ENCODE results near the gene DSG3. TPM values are rescaled to one million over a fixed set of nuclear protein-coding genes. Genes with fewer than 3 reads are reported as not detected.

The DSG3 gene
- total and polyA plus RNA-seq, 2 of the 13 experiments (the other 11 are each of a cell fraction or from before 2014, with no cell fraction given) = not detected

- DNase-seq (ENCODE audit: low spot score) = no peak
- in situ Hi-C loops (cut with HindIII; ENCODE audit: extremely low pct_ligation_motif_present, low pct_unique_long_range_greater_than_20kb) (no loop called here), intact Hi-C loops (cut with micrococcal nuclease; ENCODE audit: unreplicated experiment) (no loop called here)
- TF ChIP-seq ZNF691 (CRISPR knock-in tag; IDR thresholded peaks at IDR 0.05; ENCODE audit: borderline replicate concordance, low read depth) = no peak
- TF ChIP-seq ZBTB33 (CRISPR knock-in tag; IDR thresholded peaks at IDR 0.05) = no peak
- TF ChIP-seq ZNF720 (CRISPR knock-in tag; IDR thresholded peaks at IDR 0.05) = no peak
- no peak for TF ChIP-seq RNF219 (CRISPR knock-in tag; IDR thresholded peaks at IDR 0.05)
- TF ChIP-seq THRA (CRISPR knock-in tag; IDR thresholded peaks at IDR 0.05; ENCODE audit: borderline replicate concordance) = no peak
- no peak for TF ChIP-seq TEAD2 (CRISPR knock-in tag; IDR thresholded peaks at IDR 0.05)
- no peak for TF ChIP-seq PAX8 (CRISPR knock-in tag; IDR thresholded peaks at IDR 0.05; ENCODE audit: borderline replicate concordance)
- no peak for TF ChIP-seq ZBTB26 (CRISPR knock-in tag; IDR thresholded peaks at IDR 0.05; ENCODE audit: borderline replicate concordance)
- no peak for TF ChIP-seq ZNF510 (CRISPR knock-in tag; IDR thresholded peaks at IDR 0.05; ENCODE audit: low read depth)
- no peak for TF ChIP-seq NRL (CRISPR knock-in tag; IDR thresholded peaks at IDR 0.05; ENCODE audit: borderline replicate concordance)
- TF ChIP-seq MEF2D (CRISPR knock-in tag; IDR thresholded peaks at IDR 0.05) = no peak
- no peak for TF ChIP-seq EZH2 (conservative IDR thresholded peaks at IDR 0.05; ENCODE audit: low read depth, low read length)
- TF ChIP-seq ATM (IDR thresholded peaks at IDR 0.05; ENCODE audit: borderline replicate concordance) = no peak
- no peak for TF ChIP-seq MTF1 (CRISPR knock-in tag; IDR thresholded peaks at IDR 0.05)
- TF ChIP-seq TEAD3 (CRISPR knock-in tag; optimal IDR thresholded peaks at IDR 0.05; ENCODE audit: borderline replicate concordance) = no peak
- no peak for TF ChIP-seq ZNF704 (CRISPR knock-in tag; IDR thresholded peaks at IDR 0.05; ENCODE audit: borderline replicate concordance)
- Histone ChIP-seq H3K4me1 (ENCODE audit: insufficient read depth, low read length) (no peaks in the 10 kb centered on the region), H3K36me3 (replicated peaks in 1 of 2; ENCODE audit: control insufficient read depth in 1 of 2, insufficient read depth in 2 of 2, low read length in 2 of 2) (no peaks in the 10 kb centered on the region), H2AFZ (ENCODE audit: low read length) (no peak overlapping the region), H3K9ac (ENCODE audit: insufficient read depth, low read depth, low read length) (no peak overlapping the region), H4K20me1 (ENCODE audit: insufficient read depth, low read length) (no peaks in the 10 kb centered on the region), H3K9me3 (ENCODE audit: low read length) (no peaks in the 10 kb centered on the region), H3K79me2 (ENCODE audit: insufficient read depth, low read length) (no peaks in the 10 kb centered on the region), H3K4me2 (ENCODE audit: low read depth, low read length) (no peak overlapping the region), H3K27ac (ENCODE audit: extremely low read length, insufficient read depth, low read length) (no peak overlapping the region), H3K27me3 (ENCODE audit: control insufficient read depth in 1 of 2, insufficient read depth in 2 of 2, low read length in 2 of 2) (peaks cover 0 to 9% of the 10 kb centered on the region in 2 experiments; a peak in 3 of 5 replicates), H3K4me3 (replicated peaks in 1 of 3; ENCODE audit: insufficient read depth in 1 of 3, low read depth in 2 of 3, low read length in 3 of 3) (no peak overlapping the region)
- ChIA-PET POLR2A (no interaction called here), CTCF (ENCODE audit: low intra/inter-chr PET ratio, low total read pairs) (no interaction called here)
- FAIRE-seq = no peak
- 0% methylated on average over 2 of the region's 2 CpGs for WGBS (ENCODE audit: low lambda C conversion rate)
- no peak for ATAC-seq
- BruUV-seq (replicated peaks) = no TSS peak
Measured at GRCh38 chr18:31438402-31438801, 9.1 kb upstream of the DSG3 start.
